A673 (cell line): ENCODE measurements around the gene UPF3A. TPM values are rescaled to one million over a fixed set of nuclear protein-coding genes. Genes with fewer than 3 reads are reported as not detected.

Source experiments
- BruUV-seq: library from RNA; stranded (reverse); fragments of 400-500 nt; replicated peaks from 2 replicates; lab custom pipeline; 2021; lab: Mats Ljungman, UMichigan
- CTCF ChIA-PET: fragments of 300-600 bp; sonication (Branson Sonifier 250); formaldehyde crosslinking; loops from one replicate; lab custom pipeline; 2022; ENCODE audit warnings: antibody characterized with exemption; lab: Charles Lee
- POLR2A ChIA-PET: fragments of 300-600 bp; sonication (Branson Sonifier 250); formaldehyde crosslinking; loops from one replicate; lab custom pipeline; 2022; ENCODE audit warnings: antibody characterized with exemption; ENCODE audit not compliant: low non-redundant PET; lab: Charles Lee
- DNase-seq: peaks from one replicate; pipeline ENCODE4 v3.0.0-alpha.2; 2015; ENCODE audit warnings: low spot score
- H3K27ac ChIP-seq: fragments of 200-600 bp; sonication (generic); 2 replicates; pipeline ENCODE4 v1.5.1; 2016; ENCODE audit warnings: mixed run types, low read depth, mild to moderate bottlenecking, mixed read lengths, antibody characterized with exemption, low read length; ENCODE audit not compliant: poor library complexity, severe bottlenecking
- H3K27me3 ChIP-seq: fragments of 200-600 bp; sonication (generic); replicated peaks from 2 replicates; pipeline ENCODE4 v1.6.1; 2017; ENCODE audit warnings: mixed run types, low read depth, mild to moderate bottlenecking, mixed read lengths, antibody characterized with exemption, low read length; ENCODE audit not compliant: insufficient read depth, poor library complexity
- H3K36me3 ChIP-seq: fragments of 200-600 bp; sonication (generic); 2 replicates; pipeline ENCODE4 v1.6.1; 2016; ENCODE audit warnings: mixed run types, mild to moderate bottlenecking, mixed read lengths, antibody characterized with exemption, low read length; ENCODE audit not compliant: insufficient read depth, poor library complexity, severe bottlenecking
- H3K4me1 ChIP-seq: fragments of 200-600 bp; sonication (generic); 2 replicates; pipeline ENCODE4 v1.6.1; 2017; ENCODE audit warnings: mixed run types, mild to moderate bottlenecking, mixed read lengths, antibody characterized with exemption, low read length; ENCODE audit not compliant: insufficient read depth, poor library complexity, severe bottlenecking
- H3K4me3 ChIP-seq: fragments of 200-600 bp; sonication (generic); 2 replicates; pipeline ENCODE4 v1.5.1; 2016; ENCODE audit warnings: low read depth, mixed run types, mild to moderate bottlenecking, mixed read lengths, low read length; ENCODE audit not compliant: poor library complexity, severe bottlenecking
- H3K9me3 ChIP-seq: fragments of 200-600 bp; sonication (generic); 2 replicates; pipeline ENCODE4 v1.6.1; 2016; ENCODE audit warnings: mixed run types, low read depth, mild to moderate bottlenecking, mixed read lengths, antibody characterized with exemption, low read length; ENCODE audit not compliant: poor library complexity, severe bottlenecking
- CTCF ChIP-seq: fragments of 300-800, 200-600 bp; sonication (generic); conservative IDR thresholded peaks from 2 replicates; pipeline ENCODE4 v1.5.1; 2017; ENCODE audit warnings: low read depth, mild to moderate bottlenecking, antibody characterized with exemption, low read length, moderate library complexity, mixed read lengths
- EZH2 ChIP-seq: fragments of 200-600 bp; sonication (generic); IDR thresholded peaks from 2 replicates; pipeline ENCODE4 v1.6.1; 2017; ENCODE audit warnings: borderline replicate concordance, low read depth, mild to moderate bottlenecking, mixed read lengths, antibody characterized with exemption, low read length; ENCODE audit not compliant: poor library complexity, severe bottlenecking
- intact Hi-C: fragments of 100-400 bp; cut with micrococcal nuclease; formaldehyde crosslinking; loops from one replicate; pipeline ENCODE4 v1.10.0; 2022; ENCODE audit not compliant: unreplicated experiment
- total RNA-seq: library from RNA; stranded (reverse); gene quantifications from 2 replicates; pipeline ENCODE4 v1.2.3, GENCODE V29; 2021

The UPF3A gene
- total RNA-seq, 1 experiment from 2014 or later, result 32.0 TPM

GRCh38 chr13:114237415-114238112 is 43.8 kb upstream of the UPF3A start:
- intact Hi-C loops, result no loop called here
- no peaks in the 10 kb centered on the region for H3K4me1 ChIP-seq
- POLR2A ChIA-PET, result no interaction called here
- H3K36me3 ChIP-seq, result peaks cover 57% of the 10 kb centered on the region
- H3K9me3 ChIP-seq, result peaks cover 4% of the 10 kb centered on the region
- CTCF ChIA-PET, result no interaction called here
- no peak overlapping the region for H3K4me3 ChIP-seq
- TF ChIP-seq CTCF (no peak), EZH2 (no peak)
- no TSS peak for BruUV-seq
- H3K27ac ChIP-seq, result no peak overlapping the region
- DNase-seq, result no peak
- no peaks in the 10 kb centered on the region for H3K27me3 ChIP-seq

GRCh38 chr13:114241918-114242317 is 39.5 kb upstream of the UPF3A start:
- peaks cover 97% of the 10 kb centered on the region for H3K36me3 ChIP-seq
- ChIA-PET CTCF (no interaction called here), POLR2A (no interaction called here)
- H3K9me3 ChIP-seq, result no peaks in the 10 kb centered on the region
- no peak for DNase-seq
- no peak for TF ChIP-seq CTCF
- no peak for TF ChIP-seq EZH2
- no peak overlapping the region for H3K4me3 ChIP-seq
- no peaks in the 10 kb centered on the region for H3K4me1 ChIP-seq
- H3K27ac ChIP-seq, result no peak overlapping the region
- no TSS peak for BruUV-seq
- H3K27me3 ChIP-seq, result no peaks in the 10 kb centered on the region
- intact Hi-C loops, result no loop called here

- POLR2A ChIA-PET, result no interaction called here
- H3K4me3 ChIP-seq, result no peak overlapping the region
- CTCF ChIA-PET, result no interaction called here
- intact Hi-C loops, result no loop called here
- peaks cover 97% of the 10 kb centered on the region for H3K36me3 ChIP-seq
- no peaks in the 10 kb centered on the region for H3K4me1 ChIP-seq
- no peak overlapping the region for H3K27ac ChIP-seq
- TF ChIP-seq CTCF (no peak), EZH2 (no peak)
- no peak for DNase-seq
- no peaks in the 10 kb centered on the region for H3K9me3 ChIP-seq
- H3K27me3 ChIP-seq, result no peaks in the 10 kb centered on the region
- no TSS peak for BruUV-seq
Observed at GRCh38 chr13:114243971-114244370, 37.4 kb upstream of the UPF3A start.
